T-cell (primary cell): ENCODE results near the gene IL1RL1. TPM values are rescaled to one million over a fixed set of nuclear protein-coding genes. Genes with fewer than 3 reads are reported as not detected.

Experiments
- ATAC-seq, 4 experiments: fragments of 200-7000 bp in 3 of 4; fragments of 150-1000 bp in 1 of 4; cut with Tn5 transposase; replicated peaks in 1 of 4; 1 replicate in 3 of 4; 2 replicates in 1 of 4; pipeline ENCODE4 v1.10.0; 2021; ENCODE audit warnings: moderate library complexity in 3 of 4, mild to moderate bottlenecking in 2 of 4, moderate number of reproducible peaks in 1 of 4
- CTCF ChIA-PET, 2 donors: fragments of 300-600 bp; sonication (Branson Sonifier 250); formaldehyde crosslinking; loops; one replicate each; lab custom pipeline; 2022; ENCODE audit warnings: antibody characterized with exemption in 2 of 2; lab: Charles Lee
- POLR2A ChIA-PET, 2 donors: fragments of 300-600 bp; sonication (Branson Sonifier 250); formaldehyde crosslinking; loops; one replicate each; lab custom pipeline; 2022; ENCODE audit warnings: antibody characterized with exemption in 2 of 2; lab: Charles Lee
- DNase-seq, 35 experiments: peaks; one replicate each; pipeline versions ENCODE4 v3.0.0 to v3.0.0-alpha.2; 2013 to 2023
- H3K27ac ChIP-seq: one replicate; pipeline ENCODE4 v1.5.1; 2013; ENCODE audit warnings: low read length
- H3K27me3 ChIP-seq, 2 experiments: replicated peaks in 1 of 2; 1 replicate in 1 of 2; 2 replicates in 1 of 2; pipeline versions ENCODE4 v1.6.1 to v1.7.0; 2013; ENCODE audit warnings: low read length in 1 of 2, mixed read lengths in 1 of 2; ENCODE audit not compliant: control insufficient read depth in 2 of 2, insufficient read depth in 2 of 2; ENCODE audit errors: extremely low read depth in 1 of 2
- H3K36me3 ChIP-seq, 2 donors: 1 replicate in 1 of 2; 2 replicates in 1 of 2; pipeline versions ENCODE4 v1.6.1 to v1.7.0; 2013; ENCODE audit warnings: low read length in 1 of 2; ENCODE audit not compliant: control insufficient read depth in 2 of 2, insufficient read depth in 1 of 2; ENCODE audit errors: extremely low read depth in 1 of 2
- H3K4me1 ChIP-seq, 2 experiments: 1 replicate in 1 of 2; 2 replicates in 1 of 2; pipeline versions ENCODE4 v1.6.1 to v1.7.0; 2013; ENCODE audit warnings: low read length in 2 of 2, mixed read lengths in 1 of 2; ENCODE audit not compliant: insufficient read depth in 2 of 2, control insufficient read depth in 1 of 2; ENCODE audit errors: extremely low read depth in 1 of 2
- H3K4me3 ChIP-seq, 2 donors: 1 replicate in 1 of 2; 2 replicates in 1 of 2; pipeline versions ENCODE4 v1.5.1 to v1.7.0; 2013; ENCODE audit warnings: mild to moderate bottlenecking in 2 of 2, low read length in 1 of 2, moderate library complexity in 1 of 2; ENCODE audit not compliant: control insufficient read depth in 1 of 2; ENCODE audit errors: extremely low read depth in 1 of 2
- H3K9me3 ChIP-seq: 2 replicates; pipeline ENCODE4 v1.7.0; 2013
- H3K27ac Mint-ChIP-seq, 2 donors: one replicate each; pipeline ENCODE4 v1.8.0; 2020 to 2021; ENCODE audit warnings: mild to moderate bottlenecking in 2 of 2, mixed read lengths in 2 of 2
- H3K27me3 Mint-ChIP-seq, 2 donors: one replicate each; pipeline ENCODE4 v1.8.0; 2021 to 2022; ENCODE audit warnings: mixed read lengths in 2 of 2
- H3K36me3 Mint-ChIP-seq: one replicate; pipeline ENCODE4 v1.8.0; 2021; ENCODE audit warnings: mixed read lengths
- H3K4me1 Mint-ChIP-seq, 3 donors: one replicate each; pipeline ENCODE4 v1.8.0; 2020 to 2022; ENCODE audit warnings: mixed read lengths in 3 of 3, mild to moderate bottlenecking in 1 of 3
- H3K4me3 Mint-ChIP-seq, 3 donors: one replicate each; pipeline ENCODE4 v1.8.0; 2020 to 2022; ENCODE audit warnings: mild to moderate bottlenecking in 3 of 3, mixed read lengths in 3 of 3, moderate library complexity in 3 of 3
- H3K9me3 Mint-ChIP-seq, 3 donors: one replicate each; pipeline ENCODE4 v1.8.0; 2020 to 2022; ENCODE audit warnings: mixed read lengths in 3 of 3
- WGBS: methylation state at CpG from one replicate; pipeline ENCODE4 v1.1.5; 2013; ENCODE audit warnings: missing lambda C conversion rate; ENCODE audit not compliant: insufficient coverage; 5-methylcytosine and 5-hydroxymethylcytosine counted together
- total RNA-seq, 35 experiments: library from RNA in 6 of 35; stranded (reverse) in 6 of 35; fragments of 120-200 nt in 1 of 35; gene quantifications; one replicate each; pipeline versions ENCODE4 v1.2.1 to v1.2.4 and lab custom pipeline; 2013 to 2026

IL1RL1 gene
- total RNA-seq (1 to 10 TPM in 1 of 5 donors, under 1 TPM in 4; 0.15 to 1.4 (median 0.35) TPM), total RNA-seq (lab: John Stamatoyannopoulos, UW) (0.22 to 12.3 (median 0.73) reads per million in 29 experiments)
- 0.17 TPM for total RNA-seq (2013)

DNA sequence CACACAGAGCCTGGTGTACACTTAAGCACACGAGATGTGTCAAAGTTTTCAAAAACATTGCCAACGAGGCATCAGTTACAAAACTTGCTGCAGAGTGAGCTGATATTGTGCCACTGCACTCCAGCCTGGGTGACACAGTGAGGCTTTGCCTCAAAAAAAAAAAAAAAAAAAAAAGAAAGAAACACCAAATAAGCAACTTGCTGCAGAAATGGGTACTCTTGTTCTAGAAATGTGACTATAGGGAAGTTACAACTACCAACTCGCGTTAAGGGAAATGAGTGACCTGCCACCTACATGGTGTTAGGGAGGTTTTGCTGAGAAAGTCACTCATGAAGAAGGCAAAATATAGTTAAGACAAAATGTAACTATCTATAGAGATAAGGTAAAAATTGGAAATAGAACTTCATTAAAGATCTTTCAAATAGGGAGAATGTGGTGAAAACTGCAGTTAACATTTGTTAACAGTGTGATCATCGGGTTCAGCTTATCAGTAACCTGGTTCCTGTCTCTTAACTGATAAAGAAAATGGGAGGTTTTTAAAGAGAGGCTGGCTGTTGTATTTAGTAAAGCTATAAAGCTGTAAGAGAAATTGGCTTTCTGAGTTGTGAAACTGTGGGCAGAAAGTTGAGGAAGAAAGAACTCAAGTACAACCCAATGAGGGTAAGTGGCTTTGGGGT lies at the start of gene IL1RL1:
TSS of gene IL1RL1 (plus strand) at position 600 of the 677 bp plus-strand sequence. CDS start 26,702 bp downstream, outside the sequence.
- no peak for ATAC-seq
- no peaks in the 10 kb centered on the region for H3K4me1 ChIP-seq
- H3K27me3 Mint-ChIP-seq = no peaks in the 10 kb centered on the region
- H3K9me3 ChIP-seq = no peaks in the 10 kb centered on the region
- H3K36me3 ChIP-seq = no peaks in the 10 kb centered on the region
- H3K9me3 Mint-ChIP-seq = no peaks in the 10 kb centered on the region
- no peaks in the 10 kb centered on the region for H3K36me3 Mint-ChIP-seq
- no peaks in the 10 kb centered on the region for H3K4me1 Mint-ChIP-seq
- no peak within 1 kb of the TSS for H3K4me3 ChIP-seq
- no peak for DNase-seq
- no peak within 1 kb of the TSS for H3K27ac Mint-ChIP-seq
- 78% methylated on average over 1 of the region's 5 CpGs for WGBS
- ChIA-PET POLR2A (no interaction called here), CTCF (interaction anchor here in 1 of 2 donors (1.0 kb wide), 1 partner anchor 9 kb away, joined by 3 read pairs; no protein-coding TSS in a partner anchor)
- no peak within 1 kb of the TSS for H3K27ac ChIP-seq
- no peak within 1 kb of the TSS for H3K4me3 Mint-ChIP-seq
- peaks cover 0 to 3% of the 10 kb centered on the region in 2 experiments for H3K27me3 ChIP-seq

DNA sequence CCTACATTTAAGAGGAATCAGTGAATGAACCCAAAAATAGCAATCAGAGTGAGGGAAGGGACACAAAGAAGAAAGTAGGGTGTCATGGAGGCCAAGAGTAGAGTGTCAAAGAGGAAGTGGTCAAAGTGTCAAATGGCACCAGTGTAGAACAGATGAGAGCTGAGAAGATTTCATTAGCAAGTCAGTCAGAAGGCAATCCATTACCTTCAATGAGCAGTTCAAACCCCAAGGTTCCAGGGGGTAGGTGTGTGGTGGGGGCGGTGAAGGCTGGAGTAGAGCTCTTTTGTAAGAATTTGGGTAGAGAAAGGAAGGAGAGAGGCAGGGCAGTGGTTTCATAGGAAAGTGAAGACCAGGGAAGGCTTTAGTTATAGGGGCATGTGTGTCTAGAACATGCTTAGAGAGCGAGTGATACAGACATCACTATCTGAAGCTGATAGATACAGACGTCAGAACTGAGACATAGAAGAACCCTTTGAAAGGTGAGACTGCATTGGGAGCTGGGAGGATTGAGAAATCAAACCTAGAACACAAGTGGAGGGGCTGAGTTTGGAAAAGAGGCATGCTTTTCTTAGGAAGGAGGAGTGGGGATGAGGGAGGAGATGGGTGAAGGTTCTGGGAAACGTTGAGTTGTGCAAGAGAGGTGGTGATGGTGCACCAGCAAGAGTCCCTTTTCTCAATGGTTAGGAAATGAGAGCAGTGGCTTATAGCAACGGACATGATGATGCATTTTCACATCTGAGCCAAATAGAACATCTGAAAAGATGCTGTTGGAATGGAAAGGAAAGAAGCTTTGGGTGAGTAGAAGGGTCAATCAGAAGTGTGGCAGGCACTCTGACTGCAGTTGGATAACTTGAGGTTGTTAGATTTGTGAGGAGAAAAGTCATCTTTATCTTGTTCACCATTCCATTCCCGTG lies 48.9 kb upstream of the IL1RL1 start:
- no peak overlapping the region for H3K4me3 ChIP-seq
- no peaks in the 10 kb centered on the region for H3K36me3 ChIP-seq
- DNase-seq = peak in 1 of 35 experiments; percentile 22
- peak in 2 of 4 experiments; percentile 11 to 34 for ATAC-seq
- Mint-ChIP-seq H3K9me3 (no peaks in the 10 kb centered on the region), H3K36me3 (no peaks in the 10 kb centered on the region), H3K4me1 (peaks cover 6 to 27% (median 23%) of the 10 kb centered on the region in 3 donors), H3K4me3 (no peak overlapping the region), H3K27me3 (no peaks in the 10 kb centered on the region), H3K27ac (no peak overlapping the region)
- no peaks in the 10 kb centered on the region for H3K27me3 ChIP-seq
- CTCF ChIA-PET = interaction anchor here in 1 of 2 donors (0.6 to 1.4 kb wide), 3 partner anchors 14 to 1063 kb away, joined by 3 to 4 read pairs (median 4); no protein-coding TSS in a partner anchor
- WGBS = 71% methylated on average over 4 of the region's 6 CpGs
- no peaks in the 10 kb centered on the region for H3K9me3 ChIP-seq
- H3K27ac ChIP-seq = no peak overlapping the region
- peaks cover 0 to 23% of the 10 kb centered on the region in 2 experiments for H3K4me1 ChIP-seq
- POLR2A ChIA-PET = no interaction called here

DNA sequence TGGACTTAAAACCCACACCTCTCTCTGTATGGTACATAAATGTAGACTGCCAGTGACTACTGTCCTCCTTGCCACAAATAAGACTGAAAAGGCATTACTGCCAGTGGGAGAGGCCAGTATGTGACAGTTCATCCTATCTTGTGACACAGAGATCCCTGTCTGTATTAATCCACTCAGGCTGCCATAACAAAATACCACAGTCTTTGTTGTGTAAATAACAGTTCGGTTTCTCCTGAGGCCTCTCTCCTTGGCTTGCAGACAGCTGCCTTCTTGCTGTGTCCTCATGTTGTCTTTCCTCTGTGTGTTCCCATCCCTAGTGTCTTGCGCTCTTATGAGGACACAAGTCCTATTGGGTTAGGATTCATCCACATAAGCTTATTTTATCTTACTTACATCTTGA lies 46.4 kb upstream of the IL1RL1 start:
- no peak for DNase-seq
- POLR2A ChIA-PET = no interaction called here

DNA sequence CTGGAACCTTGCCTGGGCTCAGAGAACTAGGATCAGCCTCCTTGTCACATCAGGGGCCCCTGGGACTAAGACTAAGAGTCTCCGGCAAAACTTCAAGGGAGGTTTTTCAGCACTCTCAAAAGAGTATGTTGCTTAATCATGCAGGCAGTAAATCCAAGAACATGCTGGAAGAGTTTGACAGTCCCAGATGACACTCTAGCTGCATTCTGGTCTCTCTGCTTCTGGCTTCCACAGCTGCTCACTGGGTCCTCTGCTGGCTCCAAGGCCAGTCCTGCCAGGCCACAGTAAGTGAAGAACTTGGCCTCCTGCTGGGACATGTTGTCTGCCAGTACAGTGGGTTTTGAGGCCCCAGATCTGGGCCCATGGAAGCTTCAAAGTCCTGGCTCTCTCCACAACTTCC lies 45.2 kb upstream of the IL1RL1 start:
- ATAC-seq (no peak), DNase-seq (no peak)
- WGBS = 100% methylated on average over 1 of the region's 1 CpG
- Mint-ChIP-seq H3K27ac (no peak overlapping the region), H3K4me3 (no peak overlapping the region), H3K9me3 (no peaks in the 10 kb centered on the region), H3K27me3 (peaks cover 3 to 11% of the 10 kb centered on the region in 2 donors), H3K36me3 (no peaks in the 10 kb centered on the region), H3K4me1 (peaks cover 0 to 6% (median 2%) of the 10 kb centered on the region in 3 donors)
- Histone ChIP-seq H3K4me1 (peaks cover 0 to 16% of the 10 kb centered on the region in 2 experiments), H3K27ac (no peak overlapping the region), H3K4me3 (no peak overlapping the region), H3K27me3 (no peaks in the 10 kb centered on the region), H3K9me3 (no peaks in the 10 kb centered on the region), H3K36me3 (no peaks in the 10 kb centered on the region)
- POLR2A ChIA-PET = no interaction called here
- CTCF ChIA-PET = no interaction called here

More for the DNA sequence above, 46.4 kb upstream of the IL1RL1 start:
- H3K4me3 Mint-ChIP-seq = no peak overlapping the region
- H3K4me1 Mint-ChIP-seq = peaks cover 0 to 6% (median 2%) of the 10 kb centered on the region in 3 donors
- H3K9me3 Mint-ChIP-seq = no peaks in the 10 kb centered on the region
- Histone ChIP-seq H3K9me3 (no peaks in the 10 kb centered on the region), H3K4me1 (peaks cover 0 to 16% of the 10 kb centered on the region in 2 experiments), H3K27ac (no peak overlapping the region), H3K36me3 (no peaks in the 10 kb centered on the region), H3K4me3 (no peak overlapping the region), H3K27me3 (no peaks in the 10 kb centered on the region)
- H3K27ac Mint-ChIP-seq = no peak overlapping the region
- no peak for ATAC-seq
- CTCF ChIA-PET = no interaction called here
- H3K36me3 Mint-ChIP-seq = no peaks in the 10 kb centered on the region
- H3K27me3 Mint-ChIP-seq = peaks cover 3 to 4% of the 10 kb centered on the region in 2 donors
- 70% methylated on average over 2 of the region's 2 CpGs for WGBS

DNA sequence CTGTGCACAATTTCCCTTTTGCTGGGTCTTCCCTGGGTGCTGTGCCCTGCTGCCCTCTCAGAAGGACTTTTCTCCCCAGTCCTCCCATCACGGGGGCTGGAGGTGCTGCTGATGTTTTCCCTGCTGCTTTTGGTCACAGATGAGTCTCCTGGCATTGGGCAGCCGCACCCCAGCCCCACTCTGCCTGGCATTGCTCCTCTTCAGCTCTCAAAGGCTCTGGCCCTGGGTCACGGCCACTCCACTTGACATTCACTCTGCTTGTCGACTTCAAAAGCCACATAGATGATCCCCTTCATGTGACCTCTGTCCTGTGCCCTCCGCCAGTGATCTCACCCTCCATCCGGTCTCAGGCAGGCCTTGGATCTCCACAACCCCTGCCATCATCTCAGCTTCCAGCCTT lies 43.6 kb upstream of the IL1RL1 start:
- H3K4me1 Mint-ChIP-seq = peaks cover 9 to 14% (median 9%) of the 10 kb centered on the region in 3 donors
- H3K36me3 Mint-ChIP-seq = no peaks in the 10 kb centered on the region
- H3K4me3 ChIP-seq = no peak overlapping the region
- no peaks in the 10 kb centered on the region for H3K9me3 ChIP-seq
- WGBS = 77% methylated on average over 5 of the region's 6 CpGs
- no peaks in the 10 kb centered on the region for H3K36me3 ChIP-seq
- H3K27ac ChIP-seq = no peak overlapping the region
- no peak overlapping the region for H3K4me3 Mint-ChIP-seq
- peaks cover 0 to 4% of the 10 kb centered on the region in 2 experiments for H3K4me1 ChIP-seq
- ChIA-PET CTCF (no interaction called here), POLR2A (no interaction called here)
- H3K27me3 Mint-ChIP-seq = peaks cover 3 to 11% of the 10 kb centered on the region in 2 donors
- no peaks in the 10 kb centered on the region for H3K27me3 ChIP-seq
- DNase-seq = no peak
- H3K27ac Mint-ChIP-seq = no peak overlapping the region
- no peak for ATAC-seq
- H3K9me3 Mint-ChIP-seq = no peaks in the 10 kb centered on the region

DNA sequence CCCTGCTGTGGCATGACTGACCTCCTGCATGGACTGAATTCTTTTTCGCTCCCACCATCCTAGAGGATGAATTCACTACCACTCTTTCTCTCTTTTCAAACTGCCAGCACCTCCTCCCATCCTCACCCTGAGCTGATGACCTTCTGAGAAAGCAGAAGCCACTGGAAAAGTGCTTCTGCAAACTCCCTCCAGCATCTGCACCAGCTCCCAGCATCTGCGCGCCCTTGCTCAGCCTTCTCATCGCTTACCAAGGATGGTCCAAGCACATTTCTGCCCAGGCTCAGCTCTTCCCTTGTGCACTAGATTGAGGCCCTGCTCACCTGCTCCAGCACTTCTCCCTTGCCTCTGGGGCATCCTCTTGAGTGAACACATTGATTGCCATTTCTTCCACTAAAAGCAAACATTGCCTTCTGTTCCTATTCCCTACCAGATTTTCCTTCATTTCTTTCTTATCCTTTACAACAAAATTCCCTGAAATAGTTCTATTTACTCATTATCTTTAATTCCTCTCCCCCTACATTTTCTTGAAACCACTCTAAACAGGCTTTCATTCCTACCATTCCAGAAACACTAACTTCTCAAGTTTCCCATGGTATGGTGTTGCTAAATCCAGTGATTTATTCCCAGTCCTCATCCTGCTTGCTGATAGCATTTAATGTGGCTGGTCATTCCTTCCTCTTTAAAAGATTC lies 42.7 kb upstream of the IL1RL1 start:
- ChIA-PET POLR2A (no interaction called here), CTCF (no interaction called here)
- H3K4me3 Mint-ChIP-seq = no peak overlapping the region
- no peak overlapping the region for H3K4me3 ChIP-seq
- H3K36me3 Mint-ChIP-seq = no peaks in the 10 kb centered on the region
- ATAC-seq (no peak), DNase-seq (no peak)
- no peaks in the 10 kb centered on the region for H3K9me3 Mint-ChIP-seq
- H3K36me3 ChIP-seq = no peaks in the 10 kb centered on the region
- no peaks in the 10 kb centered on the region for H3K27me3 ChIP-seq
- no peak overlapping the region for H3K27ac Mint-ChIP-seq
- H3K27me3 Mint-ChIP-seq = peaks cover 3 to 11% of the 10 kb centered on the region in 2 donors
- 100% methylated on average over 4 of the region's 4 CpGs for WGBS
- no peaks in the 10 kb centered on the region for H3K4me1 ChIP-seq
- H3K27ac ChIP-seq = no peak overlapping the region
- no peaks in the 10 kb centered on the region for H3K9me3 ChIP-seq
- H3K4me1 Mint-ChIP-seq = peaks cover 7 to 12% (median 9%) of the 10 kb centered on the region in 3 donors
